GM10248 (cell line): ENCODE data around the gene UBL4A.
"Not testable (repeated sequence)": the region's sequence is repeated elsewhere in the genome, so short reads cannot be mapped to it uniquely, and the experiment has no call there.

Experiments
- CTCF ChIA-PET: fragments of 300-600 bp; sonication (Branson Sonifier 250); formaldehyde crosslinking; extraction: SDS; loops from one replicate; lab custom pipeline; 2021; ENCODE audit warnings: antibody characterized with exemption; lab: Yijun Ruan, JAX
- POLR2A ChIA-PET: fragments of 350-650 bp; sonication (Branson Sonifier 250); formaldehyde crosslinking; extraction: SDS; loops from one replicate; lab custom pipeline; 2020; ENCODE audit warnings: antibody characterized with exemption; lab: Yijun Ruan, JAX
- DNase-seq: peaks from one replicate; pipeline ENCODE4 v3.0.0; 2012; ENCODE audit errors: extremely low spot score
- TF ChIP-seq, protein P1 (sequence below): IDR thresholded peaks from 2 replicates; pipeline ENCODE4 v1.5.1; 2012; ENCODE audit warnings: mild to moderate bottlenecking, low read depth; ENCODE audit errors: extremely low read depth, missing control alignments, control extremely low read depth

Gene UBL4A

DNA sequence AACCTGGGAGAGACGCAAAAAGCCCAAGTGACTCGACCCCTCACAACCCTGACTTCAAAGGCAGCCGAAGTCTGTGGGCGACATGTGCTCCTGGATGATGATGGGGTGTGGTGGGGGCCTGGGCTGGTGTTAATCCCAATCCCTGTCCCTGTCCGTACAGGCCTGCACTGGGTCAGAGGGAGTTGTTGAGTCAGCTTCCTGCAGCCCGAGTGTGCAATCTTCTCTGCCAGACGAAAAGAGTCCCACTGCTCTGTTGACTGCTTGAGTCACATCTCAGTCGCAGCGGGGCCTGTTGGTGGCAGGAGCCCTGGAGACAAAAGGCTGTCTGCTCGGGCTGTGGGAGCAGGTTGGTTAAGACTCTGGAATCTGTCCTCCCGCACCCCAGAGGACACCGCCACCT, 19.3 kb upstream of the UBL4A start:
- ChIA-PET POLR2A (no interaction called here), CTCF (no interaction called here)
- TF ChIP-seq, protein P1, sequence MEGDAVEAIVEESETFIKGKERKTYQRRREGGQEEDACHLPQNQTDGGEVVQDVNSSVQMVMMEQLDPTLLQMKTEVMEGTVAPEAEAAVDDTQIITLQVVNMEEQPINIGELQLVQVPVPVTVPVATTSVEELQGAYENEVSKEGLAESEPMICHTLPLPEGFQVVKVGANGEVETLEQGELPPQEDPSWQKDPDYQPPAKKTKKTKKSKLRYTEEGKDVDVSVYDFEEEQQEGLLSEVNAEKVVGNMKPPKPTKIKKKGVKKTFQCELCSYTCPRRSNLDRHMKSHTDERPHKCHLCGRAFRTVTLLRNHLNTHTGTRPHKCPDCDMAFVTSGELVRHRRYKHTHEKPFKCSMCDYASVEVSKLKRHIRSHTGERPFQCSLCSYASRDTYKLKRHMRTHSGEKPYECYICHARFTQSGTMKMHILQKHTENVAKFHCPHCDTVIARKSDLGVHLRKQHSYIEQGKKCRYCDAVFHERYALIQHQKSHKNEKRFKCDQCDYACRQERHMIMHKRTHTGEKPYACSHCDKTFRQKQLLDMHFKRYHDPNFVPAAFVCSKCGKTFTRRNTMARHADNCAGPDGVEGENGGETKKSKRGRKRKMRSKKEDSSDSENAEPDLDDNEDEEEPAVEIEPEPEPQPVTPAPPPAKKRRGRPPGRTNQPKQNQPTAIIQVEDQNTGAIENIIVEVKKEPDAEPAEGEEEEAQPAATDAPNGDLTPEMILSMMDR = no peak
- no peak for DNase-seq

- CTCF ChIA-PET = no interaction called here
- no peak for DNase-seq
- TF ChIP-seq, protein P1 = no peak
- POLR2A ChIA-PET = interaction anchor here (0.7 kb wide), 1 partner anchor 30 kb away, joined by 3 read pairs; no protein-coding TSS in a partner anchor
Observed at GRCh38 chrX:154502989-154503388, 16.6 kb upstream of the UBL4A start.

- ChIA-PET POLR2A (interaction anchor here (0.7 kb wide), 1 partner anchor 31 kb away, joined by 3 read pairs; no protein-coding TSS in a partner anchor), CTCF (interaction anchor here (0.9 kb wide), 1 partner anchor 61 kb away, joined by 3 read pairs; no protein-coding TSS in a partner anchor)
- TF ChIP-seq, protein P1 = no peak
- no peak for DNase-seq
Observed at GRCh38 chrX:154502098-154502497, 15.7 kb upstream of the UBL4A start.

DNA sequence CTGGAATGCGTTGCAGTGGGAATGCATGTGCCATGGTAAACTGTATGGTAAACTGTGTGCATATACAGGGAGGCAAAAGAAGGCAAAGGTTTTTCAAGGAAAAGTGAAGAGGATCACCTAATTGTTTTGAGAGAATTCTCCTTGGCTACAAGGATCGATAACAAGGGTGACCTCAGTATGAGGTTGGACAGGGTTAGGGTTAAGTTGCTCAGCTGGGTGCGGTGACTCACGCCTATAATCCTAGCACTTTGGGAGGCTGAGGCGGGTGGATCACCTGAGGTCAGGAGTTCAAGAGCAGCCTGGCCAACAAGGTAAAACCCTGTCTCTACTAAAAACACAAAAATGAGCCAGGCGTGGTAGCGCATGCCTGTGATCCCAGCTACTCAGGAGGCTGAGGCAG, 15.0 kb upstream of the UBL4A start:
- CTCF ChIA-PET, DNase-seq, POLR2A ChIA-PET: not testable (repeated sequence)

- CTCF ChIA-PET = interaction anchor here (1.3 to 1.7 kb wide), 4 partner anchors 9 to 123 kb away, joined by 4 to 6 read pairs (median 4); no protein-coding TSS in a partner anchor
- POLR2A ChIA-PET, DNase-seq: not testable (repeated sequence)
Observed at GRCh38 chrX:154496591-154497137, 10.2 kb upstream of the UBL4A start.

- CTCF ChIA-PET = interaction anchor here (1.6 to 1.7 kb wide), 2 partner anchors 28 to 32 kb away, joined by 4 to 6 read pairs; no protein-coding TSS in a partner anchor
- no peak for DNase-seq
- POLR2A ChIA-PET = interaction anchor here (0.7 kb wide), 1 partner anchor 29 kb away, joined by 3 read pairs; no protein-coding TSS in a partner anchor
- TF ChIP-seq, protein P1 = no peak
Observed at GRCh38 chrX:154495472-154495922, 9.1 kb upstream of the UBL4A start.

- ChIA-PET CTCF (no interaction called here), POLR2A (no interaction called here)
- no peak for DNase-seq
- TF ChIP-seq, protein P1 = no peak
Observed at GRCh38 chrX:154494715-154495114, 8.3 kb upstream of the UBL4A start.
